T-helper 2 cell treated with Interferon-gamma antibody and Interleukin-4, amounts not matched to agents 5 μg/mL and 100 μg/mL, for 36 hours (primary cell): Measurements from ENCODE around the gene CCR3.
A peak's percentile ranks its signal among the peaks of the same experiment; 100 is the strongest.

Source experiments
- DNase-seq: peaks from one replicate; pipeline ENCODE4 v3.0.0; 2021; ENCODE audit warnings: low spot score
- H3K27ac Mint-ChIP-seq: one replicate; pipeline ENCODE4 v1.8.0; 2021; ENCODE audit warnings: mild to moderate bottlenecking, mixed read lengths
- H3K27me3 Mint-ChIP-seq: one replicate; pipeline ENCODE4 v1.8.0; 2021; ENCODE audit warnings: low read depth, mixed read lengths
- H3K36me3 Mint-ChIP-seq: one replicate; pipeline ENCODE4 v1.8.0; 2021; ENCODE audit warnings: low read depth, mixed read lengths
- H3K4me1 Mint-ChIP-seq: one replicate; pipeline ENCODE4 v1.8.0; 2021; ENCODE audit warnings: low read depth, mixed read lengths
- H3K4me3 Mint-ChIP-seq: one replicate; pipeline ENCODE4 v1.8.0; 2022; ENCODE audit warnings: mild to moderate bottlenecking, moderate library complexity, mixed read lengths
- H3K9me3 Mint-ChIP-seq: one replicate; pipeline ENCODE4 v1.8.0; 2021; ENCODE audit warnings: mixed read lengths

CCR3 gene

DNA sequence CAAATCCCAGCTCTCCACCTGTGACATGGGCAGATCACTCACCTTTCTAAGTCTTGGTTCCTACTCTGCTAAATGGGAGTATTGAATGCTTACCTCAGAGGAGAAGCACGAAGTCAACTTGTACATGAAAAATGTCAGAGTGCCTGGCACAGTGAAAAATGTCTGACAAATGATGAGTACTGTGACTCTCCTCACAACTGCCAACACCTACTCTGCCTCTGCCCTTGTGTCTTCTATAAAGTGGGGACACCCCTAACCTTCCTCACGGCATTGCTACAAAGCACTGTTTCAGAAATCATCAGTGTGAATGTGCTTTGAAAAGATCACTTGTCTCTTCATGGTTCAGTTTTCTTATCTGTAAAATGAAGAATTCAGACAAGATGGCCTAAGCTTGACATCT lies 33.2 kb upstream of the CCR3 start:
- no peak overlapping the region for H3K4me3 Mint-ChIP-seq
- no peaks in the 10 kb centered on the region for H3K9me3 Mint-ChIP-seq
- no peak for DNase-seq
- H3K27ac Mint-ChIP-seq: peak overlapping the region; percentile 23
- H3K36me3 Mint-ChIP-seq: peaks cover 1% of the 10 kb centered on the region
- H3K4me1 Mint-ChIP-seq: peaks cover 24% of the 10 kb centered on the region
- H3K27me3 Mint-ChIP-seq: peaks cover 14% of the 10 kb centered on the region

DNA sequence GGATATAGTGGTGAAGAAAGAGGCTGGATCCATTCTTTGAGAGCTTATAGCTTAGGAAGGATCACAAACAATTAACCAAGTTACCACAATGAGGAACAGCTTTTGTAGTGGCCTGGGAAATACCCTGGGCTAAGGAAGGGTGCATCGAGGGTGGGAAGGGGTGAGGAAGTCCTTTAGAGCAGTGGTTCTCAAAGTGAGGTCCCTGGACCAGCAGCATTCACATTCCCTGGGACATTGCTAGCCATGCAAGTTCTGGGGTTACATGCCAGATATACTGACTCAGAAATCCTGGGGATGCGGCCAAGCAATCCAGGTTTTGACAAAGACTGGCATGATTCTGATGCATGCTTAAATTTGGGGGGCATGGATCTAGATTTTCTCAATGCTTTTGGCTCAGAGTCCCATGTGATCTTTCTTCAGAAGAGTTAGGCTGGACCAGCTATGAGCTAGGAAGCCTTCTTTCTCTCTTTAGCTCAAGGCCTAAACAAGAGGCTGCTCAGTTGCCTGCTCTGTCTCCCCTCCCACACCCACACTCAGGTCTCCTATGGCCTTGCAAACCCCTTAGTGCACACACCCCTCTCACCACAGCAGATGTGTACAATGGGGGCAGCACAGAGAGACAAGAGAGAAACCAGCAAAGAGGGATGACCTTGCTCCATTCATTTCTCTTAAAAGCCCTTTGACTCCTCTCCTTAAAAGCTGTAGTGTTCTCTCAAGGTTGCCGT lies 32.4 kb upstream of the CCR3 start:
- H3K27me3 Mint-ChIP-seq: peaks cover 12% of the 10 kb centered on the region

DNA sequence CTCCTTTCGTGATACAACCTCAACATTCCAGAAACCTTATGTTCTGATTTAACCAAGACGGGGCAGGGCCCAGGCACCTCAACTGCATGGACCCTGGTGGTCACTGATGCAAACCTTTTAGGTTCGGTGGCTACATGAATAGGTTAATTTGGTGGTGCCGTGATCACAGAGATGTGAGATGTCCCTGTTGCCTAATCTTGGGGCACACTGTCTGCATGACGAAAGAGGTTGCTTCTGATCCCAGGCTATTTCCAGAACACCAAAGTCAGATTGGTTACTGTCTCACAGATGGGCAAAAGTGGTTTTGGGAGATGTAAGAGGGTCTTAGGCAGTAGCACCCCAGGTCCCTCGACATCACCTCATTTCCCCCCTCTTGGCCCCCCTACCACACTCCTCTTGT lies 30.2 kb upstream of the CCR3 start:
- Mint-ChIP-seq H3K36me3 (peaks cover 1% of the 10 kb centered on the region), H3K4me1 (peaks cover 22% of the 10 kb centered on the region), H3K4me3 (no peak overlapping the region), H3K27ac (no peak overlapping the region), H3K9me3 (no peaks in the 10 kb centered on the region), H3K27me3 (peaks cover 25% of the 10 kb centered on the region)
- DNase-seq: no peak

More for the DNA sequence above, 32.4 kb upstream of the CCR3 start:
- Mint-ChIP-seq H3K9me3 (no peaks in the 10 kb centered on the region), H3K4me1 (peaks cover 25% of the 10 kb centered on the region), H3K27ac (no peak overlapping the region), H3K4me3 (no peak overlapping the region), H3K36me3 (peaks cover 1% of the 10 kb centered on the region)
- no peak for DNase-seq

DNA sequence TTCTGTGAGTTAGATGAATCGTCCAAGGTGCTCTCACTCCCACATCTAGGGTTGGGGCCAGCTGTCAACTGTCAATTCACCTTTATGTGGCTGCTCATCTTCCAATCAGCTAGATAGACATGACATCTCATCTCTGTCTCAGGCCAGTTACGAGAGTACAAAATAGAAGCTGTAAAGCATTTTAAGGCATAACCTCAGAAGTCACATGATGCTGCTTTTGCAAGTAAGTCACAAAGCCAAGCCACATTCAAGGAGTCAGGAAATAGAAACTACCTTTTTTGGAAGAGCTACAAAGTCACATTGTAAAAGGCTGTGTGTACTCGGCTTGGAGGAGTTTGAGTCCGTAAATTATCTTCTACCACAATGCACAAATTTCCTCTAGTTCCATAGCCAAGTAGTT lies 29.1 kb upstream of the CCR3 start:
- peaks cover 2% of the 10 kb centered on the region for H3K36me3 Mint-ChIP-seq
- DNase-seq: peak; percentile 18
- no peaks in the 10 kb centered on the region for H3K9me3 Mint-ChIP-seq
- peaks cover 23% of the 10 kb centered on the region for H3K4me1 Mint-ChIP-seq
- no peak overlapping the region for H3K4me3 Mint-ChIP-seq
- peaks cover 36% of the 10 kb centered on the region for H3K27me3 Mint-ChIP-seq
- H3K27ac Mint-ChIP-seq: no peak overlapping the region

DNA sequence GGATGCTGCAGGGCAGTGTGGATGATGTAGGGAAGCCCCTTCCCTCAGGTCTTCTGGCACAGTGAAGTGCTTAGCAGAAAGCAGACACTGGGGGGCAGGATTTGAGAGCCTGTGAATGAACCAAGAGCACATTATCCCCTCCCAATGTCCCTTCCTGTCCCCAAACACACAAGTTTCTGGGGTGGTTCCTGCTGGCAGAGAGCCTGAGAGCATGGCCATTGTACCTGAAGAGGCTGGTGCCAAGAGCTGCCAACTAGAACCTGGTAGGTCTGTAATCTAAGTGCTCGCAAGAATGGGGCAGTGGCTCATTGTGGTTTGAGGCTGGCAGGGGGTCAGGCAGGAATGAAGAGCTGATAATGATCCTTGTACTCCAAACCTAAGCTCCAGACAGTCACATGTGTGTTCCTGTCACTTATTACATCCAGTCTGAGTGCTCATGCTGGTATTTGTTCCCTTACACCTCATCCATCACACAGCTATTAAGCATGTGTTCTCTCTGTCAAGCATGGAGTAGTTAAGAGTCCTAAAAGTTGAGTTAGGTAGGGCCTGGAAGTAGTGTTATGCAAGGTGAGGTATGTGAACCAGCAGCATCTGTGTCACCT lies 27.4 kb upstream of the CCR3 start:
- H3K9me3 Mint-ChIP-seq: peaks cover 3% of the 10 kb centered on the region
- H3K4me3 Mint-ChIP-seq: no peak overlapping the region
- H3K36me3 Mint-ChIP-seq: peaks cover 2% of the 10 kb centered on the region
- DNase-seq: no peak
- H3K27ac Mint-ChIP-seq: no peak overlapping the region
- peaks cover 47% of the 10 kb centered on the region for H3K27me3 Mint-ChIP-seq
- peaks cover 12% of the 10 kb centered on the region for H3K4me1 Mint-ChIP-seq

DNA sequence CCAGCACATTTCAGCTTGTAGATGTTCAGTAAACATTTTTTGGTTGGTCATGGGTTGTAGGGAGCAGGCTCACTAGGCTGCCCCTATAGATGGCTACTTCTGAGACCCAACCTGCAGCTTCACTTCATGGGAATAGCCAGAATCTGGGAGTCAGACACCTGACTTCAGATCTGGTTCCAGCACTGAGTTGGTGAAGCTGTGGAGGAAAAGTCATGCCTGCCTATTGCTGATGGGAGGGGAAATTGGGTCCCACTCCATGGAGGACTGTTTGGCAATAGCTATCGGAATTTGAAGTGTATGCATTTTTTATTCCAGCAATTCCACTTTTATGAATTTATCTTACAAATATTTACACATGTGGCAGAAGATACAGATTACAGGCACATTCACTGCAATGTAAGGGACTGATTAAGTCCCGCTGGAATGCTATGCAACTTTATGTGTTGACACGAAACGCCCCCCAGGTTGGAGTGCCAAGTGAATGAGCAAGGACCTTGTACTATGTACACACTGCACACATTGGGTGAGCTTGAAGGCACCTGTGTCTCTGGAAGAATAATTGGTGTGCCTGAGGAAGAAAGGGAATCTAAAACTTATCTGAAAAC lies 26.3 kb upstream of the CCR3 start:
- H3K4me3 Mint-ChIP-seq: no peak overlapping the region
- peaks cover 12% of the 10 kb centered on the region for H3K4me1 Mint-ChIP-seq
- H3K27ac Mint-ChIP-seq: no peak overlapping the region
- peaks cover 58% of the 10 kb centered on the region for H3K27me3 Mint-ChIP-seq
- no peak for DNase-seq
- H3K9me3 Mint-ChIP-seq: peaks cover 4% of the 10 kb centered on the region
- peaks cover 2% of the 10 kb centered on the region for H3K36me3 Mint-ChIP-seq

DNA sequence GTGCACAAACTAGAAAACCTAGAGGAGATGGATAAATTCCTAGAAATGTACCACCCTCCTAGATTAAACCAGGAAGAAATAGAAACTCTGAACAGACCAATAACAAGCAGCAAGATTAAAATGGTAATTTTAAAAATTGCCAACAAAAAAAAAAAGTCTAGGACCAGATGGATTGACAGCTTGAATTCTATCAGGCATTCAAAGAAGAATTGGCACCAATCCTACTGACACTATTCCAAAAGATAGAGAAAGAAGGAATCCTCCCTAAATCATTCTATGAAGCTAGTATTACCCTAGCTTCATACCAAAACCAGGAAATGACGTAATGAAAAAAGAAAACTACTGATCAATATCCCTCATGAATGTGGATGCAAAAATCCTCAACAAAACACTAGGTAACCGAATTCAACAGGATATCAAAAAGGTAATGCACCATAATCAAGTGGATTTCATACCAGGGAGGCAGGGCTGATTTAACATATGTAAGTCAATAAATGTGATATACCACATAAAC lies 24.0 kb upstream of the CCR3 start:
- Mint-ChIP-seq H3K4me1 (peaks cover 12% of the 10 kb centered on the region), H3K4me3 (no peak overlapping the region), H3K36me3 (peaks cover 2% of the 10 kb centered on the region), H3K9me3 (peaks cover 4% of the 10 kb centered on the region), H3K27ac (no peak overlapping the region), H3K27me3 (peaks cover 75% of the 10 kb centered on the region)
- no peak for DNase-seq

DNA sequence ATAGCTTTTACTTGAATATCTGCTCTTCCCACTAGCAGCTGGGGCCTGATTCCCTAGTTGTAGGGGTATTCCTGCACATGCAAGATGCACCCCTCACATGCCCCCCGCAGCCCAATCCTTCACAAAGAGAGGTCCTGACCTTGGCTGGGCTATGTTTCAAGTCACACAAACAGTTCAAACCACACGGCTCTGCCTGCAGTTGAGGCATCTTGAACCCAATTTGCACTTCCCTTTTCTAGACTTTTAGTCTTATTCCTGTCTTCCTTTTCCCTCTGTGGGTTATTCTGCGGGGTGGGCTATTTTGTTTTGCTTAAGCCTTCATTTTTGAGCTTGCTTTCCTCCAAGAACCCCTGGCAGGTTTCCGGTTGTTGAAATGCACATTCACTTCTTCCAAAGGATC lies 20.9 kb upstream of the CCR3 start:
- Mint-ChIP-seq H3K4me1 (peaks cover 9% of the 10 kb centered on the region), H3K27ac (no peak overlapping the region), H3K27me3 (peaks cover 81% of the 10 kb centered on the region), H3K4me3 (no peak overlapping the region), H3K36me3 (peaks cover 2% of the 10 kb centered on the region), H3K9me3 (peaks cover 8% of the 10 kb centered on the region)
- no peak for DNase-seq

DNA sequence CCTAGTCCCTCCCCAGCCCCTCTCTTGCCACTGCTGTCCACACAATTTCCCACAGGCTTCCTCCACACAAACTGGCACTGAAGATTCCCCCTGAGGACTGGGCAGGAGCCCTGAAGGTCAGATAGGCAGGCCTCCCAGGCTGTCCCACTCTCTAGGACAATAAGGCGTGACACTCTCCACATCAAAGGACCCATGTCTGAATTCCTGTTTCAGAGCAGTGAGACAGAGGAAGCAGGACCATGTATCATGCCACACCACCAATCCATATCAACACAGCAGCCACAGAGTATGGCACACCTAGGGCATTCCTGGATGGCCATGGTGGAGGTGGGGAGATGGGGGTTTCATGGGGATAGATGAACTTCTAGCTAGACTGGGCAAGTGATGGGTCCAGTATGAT lies 20.3 kb upstream of the CCR3 start:
- H3K9me3 Mint-ChIP-seq: peaks cover 11% of the 10 kb centered on the region
- DNase-seq: no peak
- peaks cover 7% of the 10 kb centered on the region for H3K4me1 Mint-ChIP-seq
- H3K27me3 Mint-ChIP-seq: peaks cover 79% of the 10 kb centered on the region
- H3K4me3 Mint-ChIP-seq: no peak overlapping the region
- no peak overlapping the region for H3K27ac Mint-ChIP-seq
- peaks cover 2% of the 10 kb centered on the region for H3K36me3 Mint-ChIP-seq

DNA sequence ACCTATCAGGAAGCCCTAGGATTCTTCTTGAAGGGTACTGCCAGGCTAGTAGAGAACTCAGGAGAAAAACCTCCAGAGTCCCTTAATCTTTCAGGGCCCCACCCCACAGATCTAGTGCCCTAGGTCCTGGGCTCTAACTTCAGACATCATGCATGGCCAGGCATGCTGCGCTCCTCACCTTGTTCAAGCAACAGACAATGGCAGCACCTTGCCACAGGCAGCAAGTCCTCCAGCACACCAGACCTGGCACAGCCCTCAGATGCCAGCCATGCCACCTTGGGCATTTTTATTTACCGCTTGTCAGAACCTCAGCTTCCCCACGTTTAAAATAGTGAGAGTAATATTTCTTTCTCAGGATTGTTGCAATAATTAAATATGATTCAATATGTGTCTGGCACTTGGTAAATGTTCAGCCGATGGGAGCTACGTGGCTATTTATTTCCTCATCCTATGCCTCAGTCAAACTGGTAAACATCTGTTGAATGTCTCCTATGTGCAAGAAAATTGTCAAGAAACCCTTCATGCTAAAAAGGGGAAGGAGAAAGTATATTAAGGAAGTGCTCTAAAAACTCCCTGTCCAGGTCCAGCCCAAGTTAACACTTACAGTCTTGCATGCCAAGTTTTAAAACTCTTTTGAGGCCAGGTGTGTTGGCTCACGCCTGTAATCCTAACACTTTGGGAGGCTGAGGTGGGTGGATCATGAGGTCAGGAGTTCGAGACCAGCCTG lies 19.7 kb upstream of the CCR3 start:
- Mint-ChIP-seq H3K27ac (no peak overlapping the region), H3K4me1 (peaks cover 5% of the 10 kb centered on the region), H3K9me3 (peaks cover 11% of the 10 kb centered on the region), H3K27me3 (peaks cover 77% of the 10 kb centered on the region), H3K4me3 (no peak overlapping the region), H3K36me3 (peaks cover 2% of the 10 kb centered on the region)
- DNase-seq: no peak

DNA sequence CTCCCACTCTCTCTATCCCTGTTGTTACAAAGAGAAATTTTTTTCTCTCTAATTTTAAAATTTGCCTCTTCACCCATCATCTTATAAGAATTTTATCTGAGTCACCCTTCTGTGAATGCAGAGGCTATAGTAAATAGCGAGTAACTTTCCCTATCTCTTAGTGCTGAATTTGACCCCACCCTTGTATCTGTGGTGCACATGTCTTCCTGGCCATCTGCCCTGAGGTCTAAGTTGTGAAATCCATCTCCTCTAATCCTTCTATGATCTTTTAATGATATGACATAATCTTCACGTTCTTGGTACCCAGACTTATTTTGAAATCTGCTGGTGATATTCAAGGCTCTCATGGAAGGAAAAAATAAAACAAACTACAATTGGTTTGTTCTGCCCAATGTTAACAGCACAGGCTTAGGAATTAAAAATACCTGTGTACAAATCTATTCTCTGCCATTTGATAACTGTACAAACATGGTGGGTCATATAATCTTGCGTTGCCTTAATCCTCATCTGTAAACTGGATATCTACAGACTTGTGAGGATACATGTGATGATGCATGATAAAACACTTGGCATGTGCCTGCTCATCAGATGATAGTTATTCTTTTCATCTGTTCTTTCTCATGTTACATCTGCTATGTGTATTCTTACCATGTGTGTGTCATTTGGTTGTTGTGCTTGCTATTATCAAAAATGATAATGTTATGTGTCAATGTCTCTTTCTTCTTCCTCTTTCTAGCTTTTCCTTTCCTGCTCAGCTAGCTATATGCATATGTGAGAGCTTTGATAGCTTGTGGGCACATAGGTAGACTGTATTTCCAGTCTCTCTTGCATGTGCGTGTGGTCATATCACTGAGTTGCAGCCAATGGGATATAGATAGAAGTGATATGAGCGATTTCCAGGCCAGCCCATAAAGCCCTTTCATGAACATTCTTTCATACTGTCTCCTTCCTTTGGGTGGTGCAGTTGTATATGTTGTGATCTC lies 13.7 kb upstream of the CCR3 start:
- no peak for DNase-seq
- Mint-ChIP-seq H3K27me3 (peaks cover 67% of the 10 kb centered on the region), H3K4me1 (peaks cover 12% of the 10 kb centered on the region), H3K9me3 (peaks cover 6% of the 10 kb centered on the region), H3K4me3 (no peak overlapping the region), H3K36me3 (no peaks in the 10 kb centered on the region), H3K27ac (no peak overlapping the region)

DNA sequence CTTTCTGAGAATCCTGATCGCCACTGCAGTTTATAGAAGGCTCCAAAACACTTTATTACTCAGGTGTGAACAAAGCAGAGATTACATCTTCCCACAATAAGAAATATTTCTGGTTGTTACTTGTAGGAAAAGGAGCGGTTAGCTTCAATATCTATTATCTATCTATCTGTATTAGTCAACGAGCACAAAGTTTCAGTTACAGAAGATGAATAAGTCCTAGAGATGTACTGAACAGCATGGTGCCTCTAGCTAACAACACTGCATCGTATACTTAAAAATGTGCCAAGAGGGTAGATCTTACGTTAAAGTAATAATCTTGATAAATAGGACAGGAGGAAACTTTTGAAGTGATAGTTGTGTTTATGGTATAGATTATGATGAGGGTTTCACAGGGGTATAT lies 10.9 kb upstream of the CCR3 start:
- H3K36me3 Mint-ChIP-seq: no peaks in the 10 kb centered on the region
- H3K4me3 Mint-ChIP-seq: no peak overlapping the region
- DNase-seq: no peak
- peaks cover 4% of the 10 kb centered on the region for H3K9me3 Mint-ChIP-seq
- no peak overlapping the region for H3K27ac Mint-ChIP-seq
- peaks cover 13% of the 10 kb centered on the region for H3K4me1 Mint-ChIP-seq
- H3K27me3 Mint-ChIP-seq: peaks cover 69% of the 10 kb centered on the region

DNA sequence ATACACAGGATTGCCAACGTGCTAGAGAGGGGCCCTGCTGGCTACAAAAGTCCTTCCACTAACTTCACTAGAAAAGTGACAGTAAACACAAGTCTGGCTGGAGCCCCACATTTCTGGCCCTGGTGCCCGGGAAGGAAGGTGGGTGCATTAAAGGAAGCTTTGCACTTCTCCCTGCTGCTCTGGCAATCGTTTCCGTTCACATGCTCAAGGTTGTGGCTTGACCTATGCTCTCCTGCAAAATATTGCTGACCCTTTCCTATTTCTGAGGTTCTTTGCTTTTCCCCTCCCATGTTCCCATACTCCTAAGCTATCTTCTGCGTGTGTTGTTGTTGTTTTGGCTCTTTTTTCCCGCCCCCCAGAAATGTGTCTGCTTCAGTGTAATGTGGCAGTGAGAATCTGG lies 9.1 kb upstream of the CCR3 start:
- peaks cover 72% of the 10 kb centered on the region for H3K27me3 Mint-ChIP-seq
- H3K27ac Mint-ChIP-seq: no peak overlapping the region
- no peaks in the 10 kb centered on the region for H3K36me3 Mint-ChIP-seq
- H3K4me1 Mint-ChIP-seq: peaks cover 11% of the 10 kb centered on the region
- H3K4me3 Mint-ChIP-seq: no peak overlapping the region
- no peak for DNase-seq
- H3K9me3 Mint-ChIP-seq: no peaks in the 10 kb centered on the region
